Stimulated activated CD8-positive, alpha-beta memory T cell treated with anti-CD3 and anti-CD28 coated beads, Interleukin-7, amount 100 ng/mL, for 1 hour (primary cell): ENCODE measurements around the gene KIAA0513.

ENCODE experiments used
- DNase-seq, 2 donors: peaks; one replicate each; pipeline ENCODE4 v3.0.0-alpha.2; 2020; ENCODE audit warnings: low read depth in 2 of 2

KIAA0513 gene

DNA sequence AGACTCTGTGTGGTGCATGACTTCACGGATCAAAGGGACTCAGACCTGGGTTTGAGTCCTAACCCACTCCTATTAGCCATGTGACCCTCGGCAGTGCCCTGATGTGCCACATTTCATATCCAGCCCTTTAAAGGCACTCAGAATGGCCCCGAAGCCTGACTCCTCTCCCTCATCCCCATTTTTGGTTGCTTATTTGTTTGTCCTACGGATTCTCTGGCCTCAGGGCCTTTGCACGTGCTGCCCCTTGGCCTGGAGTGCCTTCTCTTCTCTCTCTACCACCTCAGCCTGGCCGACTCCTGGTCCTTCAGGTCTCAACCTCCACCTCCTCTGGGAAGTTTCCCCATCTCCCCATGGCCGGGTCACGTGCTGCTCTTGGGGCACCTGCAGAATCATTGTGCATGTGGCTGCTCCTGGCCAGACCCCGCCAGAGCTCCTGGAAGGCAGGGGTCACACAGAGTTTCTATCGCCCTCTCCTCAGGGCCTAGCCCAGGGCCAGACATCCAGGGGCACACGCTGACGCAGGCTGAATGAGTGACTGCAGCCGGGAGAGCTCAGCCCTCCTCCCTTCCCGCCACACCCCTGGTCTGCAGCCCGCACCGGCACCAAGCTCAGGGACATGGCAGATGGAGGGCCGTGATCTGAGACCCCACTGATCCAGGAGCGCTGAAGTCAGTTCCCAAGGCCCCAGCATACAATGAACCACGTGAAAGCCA, 106.6 kb downstream of the KIAA0513 start:
- DNase-seq, result no peak

DNA sequence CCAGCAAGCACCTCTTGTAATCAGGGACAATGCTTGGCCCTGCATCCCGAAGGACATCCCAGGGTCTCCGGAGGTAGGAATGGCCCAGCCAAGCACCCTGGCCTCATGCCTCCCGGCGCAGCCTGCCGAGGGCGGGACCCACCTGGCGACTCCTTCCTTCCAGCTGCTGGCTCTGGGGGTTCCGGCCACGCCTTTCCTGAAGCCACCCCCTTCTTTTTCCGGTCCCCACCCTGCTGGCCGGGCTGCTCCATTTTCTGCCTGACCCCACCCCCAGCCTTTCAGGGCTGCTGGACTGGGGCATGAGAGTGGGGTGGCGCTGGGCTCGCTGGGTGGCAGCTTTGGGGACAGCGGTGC, 107.2 kb downstream of the KIAA0513 start:
- no peak for DNase-seq

DNA sequence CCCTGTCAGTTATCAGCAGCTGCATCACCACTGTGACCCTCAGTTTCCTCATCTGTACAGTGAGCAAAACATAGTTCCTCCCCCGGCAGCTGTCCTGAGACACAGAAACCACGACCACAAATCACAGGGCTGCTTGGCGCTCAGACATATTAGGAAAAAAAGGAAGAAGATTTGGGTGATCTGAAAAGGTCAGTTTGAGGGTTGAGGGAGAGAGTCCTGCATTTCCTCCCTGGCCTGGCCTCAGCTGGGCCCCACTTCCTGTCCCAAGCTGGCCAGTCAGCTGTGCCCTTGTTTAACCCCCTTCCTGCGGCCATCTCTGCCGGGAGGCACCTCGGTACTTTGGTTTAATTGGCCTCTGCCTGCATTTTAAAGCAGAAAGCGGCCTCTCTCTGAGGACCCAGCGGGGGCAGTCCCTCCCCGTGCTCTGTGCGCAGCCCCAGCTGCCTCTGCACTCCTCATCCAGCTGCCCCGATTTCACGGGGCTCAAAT, 108.7 kb downstream of the KIAA0513 start:
- no peak for DNase-seq

DNA sequence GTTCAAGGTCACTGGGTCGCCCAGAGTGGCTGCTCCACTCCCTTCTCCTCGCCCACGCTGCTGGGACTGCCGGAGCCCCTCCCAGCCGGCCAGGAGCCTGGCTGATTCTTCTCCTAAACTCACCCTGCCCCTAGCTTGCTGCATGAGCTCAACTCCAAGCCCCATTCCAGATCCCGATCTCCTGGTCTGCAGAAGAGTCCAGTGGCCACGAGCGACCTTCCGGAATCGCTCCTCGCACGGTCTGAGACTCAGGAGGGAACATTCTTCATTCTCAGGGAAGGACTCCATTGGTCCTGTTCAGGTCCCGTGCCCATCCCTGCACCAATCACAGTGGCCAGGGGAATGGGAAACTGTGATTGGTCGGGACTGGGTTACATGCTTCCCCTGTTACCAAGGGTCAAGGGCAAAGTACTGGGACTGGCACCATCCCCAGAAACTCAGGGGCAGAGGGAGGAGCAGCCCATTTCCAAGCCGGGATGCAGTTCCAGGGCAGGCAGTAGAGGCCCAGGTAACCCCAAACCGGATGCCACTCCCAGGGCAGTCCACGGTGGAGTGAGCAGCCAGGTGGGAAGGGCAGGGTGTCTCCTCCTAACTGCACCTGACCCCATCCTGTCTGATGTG, 109.2 kb downstream of the KIAA0513 start:
- no peak for DNase-seq

DNA sequence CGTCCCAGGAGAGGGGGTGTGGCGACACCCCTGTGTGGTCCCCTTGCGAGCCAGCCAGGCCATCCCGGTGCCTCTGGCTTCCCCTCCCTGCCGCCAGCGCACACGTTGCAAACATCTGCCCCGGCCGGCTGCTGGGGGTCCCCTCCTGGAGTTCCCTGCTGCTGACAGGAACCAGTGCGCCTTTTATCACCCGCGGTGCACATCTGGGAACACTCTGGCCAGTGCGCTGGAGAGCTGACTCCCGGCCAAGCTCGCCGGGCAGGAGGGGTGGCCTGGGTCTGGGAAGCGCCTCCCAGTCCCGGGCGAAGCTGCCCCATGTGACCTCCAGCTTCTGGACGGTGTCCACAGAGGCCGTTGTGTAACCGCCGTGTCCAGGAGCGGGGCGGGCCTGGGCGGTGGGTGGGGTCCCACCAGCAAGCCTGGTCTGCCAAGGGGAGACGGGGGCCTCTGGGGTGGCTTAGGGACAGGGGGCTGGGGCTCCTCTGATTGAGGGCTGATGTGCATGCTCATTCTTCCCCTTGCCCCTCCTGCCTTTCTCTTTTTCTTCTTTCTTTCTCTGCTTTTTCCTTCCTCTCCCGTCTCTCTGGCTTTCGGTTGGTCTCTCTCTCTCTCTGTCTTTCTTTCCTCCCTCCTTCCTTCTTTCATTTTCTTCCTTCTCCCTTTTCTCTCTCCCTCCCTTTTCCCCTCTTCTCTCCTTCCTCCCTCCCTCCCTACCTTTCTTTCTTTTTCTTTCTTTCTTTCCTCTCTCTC, 109.9 kb downstream of the KIAA0513 start:
- no peak for DNase-seq

DNA sequence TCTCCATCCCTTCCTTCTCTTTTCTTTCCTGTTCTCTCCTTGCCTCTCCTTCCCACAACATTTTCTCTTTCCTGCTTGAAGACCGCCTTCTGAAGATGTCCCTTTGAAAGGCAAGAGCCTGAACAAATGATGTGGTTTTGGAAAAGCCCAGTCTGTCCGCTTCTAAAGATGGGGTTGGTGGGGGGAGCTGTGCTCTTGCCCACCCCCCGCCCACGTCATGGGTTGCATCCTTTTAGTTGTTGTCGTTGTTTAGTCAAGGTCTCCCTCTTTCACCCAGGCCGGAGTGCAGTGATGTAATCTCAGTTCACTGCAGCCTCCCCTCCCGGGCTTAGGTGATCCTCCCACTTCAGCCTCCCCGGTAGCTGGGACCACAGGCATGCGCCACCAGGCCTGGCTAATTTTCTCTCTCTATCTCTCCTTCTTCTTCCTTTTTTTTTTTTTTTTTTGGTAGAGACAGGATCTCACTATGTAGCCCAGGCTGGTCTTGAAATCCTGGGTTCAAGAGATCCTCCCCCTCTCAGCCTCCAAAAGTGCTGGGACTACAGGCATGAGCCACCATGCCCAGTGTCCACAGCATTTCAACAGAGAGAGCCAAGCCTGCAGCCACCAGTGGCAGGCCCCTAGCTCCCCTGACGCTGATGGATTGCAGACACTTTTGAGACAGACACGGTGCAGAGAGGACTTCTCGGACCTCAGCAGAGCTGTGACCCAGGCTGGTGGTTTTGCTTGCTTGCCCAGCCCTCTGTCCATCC, 110.7 kb downstream of the KIAA0513 start:
- DNase-seq, result no peak

DNA sequence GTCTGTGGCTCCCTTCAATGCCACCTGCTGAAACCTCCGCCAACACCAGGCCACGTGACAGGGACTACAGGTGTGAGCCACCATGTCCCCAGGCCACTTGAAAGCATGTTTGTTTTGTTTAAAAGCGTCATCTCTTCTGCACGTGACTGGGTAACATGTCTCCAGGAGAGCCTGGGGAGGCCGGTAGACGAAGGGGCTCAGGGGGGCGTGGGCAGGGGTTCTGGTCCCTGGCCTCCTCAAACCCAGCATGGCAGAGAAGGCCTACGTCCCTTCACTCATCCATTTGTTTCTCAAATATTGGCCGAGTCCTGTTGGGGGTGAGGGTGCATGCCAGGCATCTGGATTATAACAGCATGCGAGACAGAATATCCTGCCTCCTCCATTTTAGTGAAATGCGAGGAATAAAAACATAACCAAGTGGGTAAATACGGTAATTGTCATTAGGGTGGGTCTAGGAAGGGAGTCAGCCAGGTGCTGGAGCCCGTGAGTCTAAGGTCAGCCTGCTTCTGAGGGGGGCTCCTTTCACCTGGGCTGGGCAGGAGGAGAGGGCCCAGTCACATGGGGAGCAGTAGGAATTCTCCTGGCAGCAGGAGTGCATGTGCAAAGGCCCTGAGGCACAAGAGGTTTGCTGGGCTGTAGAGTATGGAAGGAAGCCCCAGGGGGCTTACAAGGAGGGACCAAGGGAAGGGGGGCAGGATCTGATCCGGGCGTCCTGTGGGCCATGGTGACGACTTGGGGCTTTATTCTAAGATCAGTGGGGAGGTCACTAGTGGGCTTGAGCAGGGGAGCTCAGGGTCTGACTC, 111.4 kb downstream of the KIAA0513 start:
- no peak for DNase-seq

DNA sequence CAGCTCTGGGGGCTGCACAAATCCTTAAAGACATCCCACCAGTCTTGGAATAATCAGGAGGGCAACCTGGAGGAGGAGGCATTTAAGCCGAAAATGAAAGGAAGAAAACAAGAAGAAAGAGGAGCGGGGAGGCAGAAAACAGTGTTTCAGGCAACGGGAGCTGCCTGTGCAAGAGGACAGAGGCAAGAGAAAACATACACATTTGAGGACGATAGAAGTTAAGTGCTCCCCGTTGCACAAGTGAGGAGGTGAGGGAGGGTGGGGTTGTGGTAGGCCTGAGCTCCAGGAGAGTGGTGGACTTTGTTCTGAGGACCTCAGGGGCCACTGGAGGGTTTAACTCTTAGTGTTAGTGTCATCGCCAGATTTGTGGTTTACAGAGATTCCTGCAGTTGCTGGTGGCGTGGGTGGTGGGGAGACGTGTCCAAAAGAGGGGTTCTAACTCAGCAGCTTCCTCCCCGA, 112.3 kb downstream of the KIAA0513 start:
- DNase-seq, result no peak

DNA sequence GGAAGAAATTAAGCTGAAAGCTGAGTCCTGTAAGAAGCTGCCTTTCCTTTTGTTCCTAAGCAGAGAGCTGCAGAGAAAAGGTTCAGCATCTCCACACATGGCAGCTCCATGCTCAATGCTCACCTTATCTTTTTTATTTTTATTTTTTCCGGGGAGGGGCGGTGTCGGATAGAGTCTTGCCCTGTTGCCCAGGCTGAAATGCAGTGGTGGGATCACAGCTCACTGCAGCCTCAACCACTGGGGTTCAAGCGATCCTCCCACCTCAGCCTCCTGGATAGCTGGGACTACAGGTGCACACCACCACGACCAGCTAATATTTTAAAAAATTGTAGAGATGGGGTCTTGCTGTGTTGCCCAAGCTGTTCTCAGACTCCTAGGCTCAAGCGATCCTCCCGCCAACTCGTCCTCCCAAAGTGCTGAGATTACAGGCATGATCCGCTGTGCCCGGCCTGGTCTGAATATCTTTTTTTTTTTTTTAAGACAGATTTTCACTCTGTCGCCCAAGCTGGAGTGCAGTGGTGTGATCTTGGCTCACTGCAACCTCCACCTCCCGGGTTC, 112.9 kb downstream of the KIAA0513 start:
- no peak for DNase-seq

DNA sequence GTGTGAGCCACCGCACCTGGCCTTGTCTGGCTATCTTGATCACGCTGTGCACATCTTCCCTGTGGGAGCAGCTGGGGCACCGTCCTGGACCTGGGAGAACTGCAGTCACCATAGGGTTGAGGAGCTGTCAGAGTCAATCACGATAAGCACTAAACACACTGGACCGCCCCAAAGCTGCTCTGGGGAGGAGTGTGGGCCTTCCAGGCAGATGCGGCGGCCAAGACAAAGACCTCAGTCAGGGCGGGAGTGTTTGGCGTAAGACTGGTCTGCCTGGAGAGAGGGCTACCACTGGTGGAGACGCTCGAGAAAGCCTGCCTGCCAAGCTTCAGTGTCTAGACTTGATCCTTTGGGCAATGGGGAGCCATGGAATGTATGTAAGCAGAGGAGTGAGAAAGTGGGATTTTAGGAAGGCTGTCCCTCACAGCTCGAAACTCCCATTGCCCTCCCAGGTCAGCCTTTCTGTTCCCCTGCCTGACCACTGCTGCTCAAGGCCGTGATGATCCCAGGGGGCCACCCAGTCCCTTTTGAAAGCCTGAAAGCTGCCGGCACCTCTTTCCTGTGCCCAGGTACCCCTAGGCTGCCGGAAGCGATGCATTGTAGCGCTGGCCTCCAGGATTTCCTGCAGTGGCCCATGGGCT, 114.0 kb downstream of the KIAA0513 start:
- DNase-seq, result no peak

DNA sequence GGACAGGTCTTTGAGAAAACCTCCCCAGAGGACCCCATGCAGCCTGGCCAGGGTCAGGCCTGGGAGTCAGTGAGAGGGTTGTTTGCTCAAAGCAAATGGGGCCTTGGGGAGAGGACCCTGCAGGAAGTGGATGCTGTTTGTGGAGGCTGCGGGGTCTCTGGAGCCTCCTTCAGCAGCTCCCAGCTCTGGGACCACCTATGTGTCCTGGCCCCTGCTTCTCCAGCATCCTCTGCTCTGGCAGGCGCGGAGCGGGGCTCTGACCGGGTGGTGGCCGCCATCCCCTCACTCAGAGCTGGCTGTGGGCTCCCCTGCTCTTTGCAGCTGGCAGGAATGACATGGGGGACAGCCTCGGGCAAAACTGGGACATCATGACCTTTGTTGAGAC, 114.5 kb downstream of the KIAA0513 start:
- no peak for DNase-seq

DNA sequence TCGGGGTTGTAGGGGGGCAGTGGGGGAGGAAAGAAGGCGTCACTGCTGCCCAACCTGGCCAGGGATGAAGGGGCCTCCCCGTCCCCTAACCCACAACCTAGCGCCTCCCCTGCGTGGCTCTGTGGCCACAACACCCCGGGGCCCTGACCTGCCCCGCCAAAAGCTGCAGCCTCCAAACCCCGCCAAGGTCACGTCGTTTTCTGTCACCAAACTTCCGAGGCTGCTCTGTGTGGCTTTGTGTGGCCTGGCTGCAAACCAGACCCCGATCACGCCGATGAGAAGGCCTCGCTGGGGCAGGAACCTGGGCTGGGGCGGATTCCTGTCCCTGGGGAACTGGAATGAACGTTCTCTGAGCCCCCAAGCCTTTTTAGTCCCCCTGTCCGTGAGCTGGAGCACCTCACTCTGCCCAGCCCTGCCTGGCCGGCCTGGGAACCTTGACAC, 115.2 kb downstream of the KIAA0513 start:
- no peak for DNase-seq
